ENCODE data around the gene KRT35.

DNA sequence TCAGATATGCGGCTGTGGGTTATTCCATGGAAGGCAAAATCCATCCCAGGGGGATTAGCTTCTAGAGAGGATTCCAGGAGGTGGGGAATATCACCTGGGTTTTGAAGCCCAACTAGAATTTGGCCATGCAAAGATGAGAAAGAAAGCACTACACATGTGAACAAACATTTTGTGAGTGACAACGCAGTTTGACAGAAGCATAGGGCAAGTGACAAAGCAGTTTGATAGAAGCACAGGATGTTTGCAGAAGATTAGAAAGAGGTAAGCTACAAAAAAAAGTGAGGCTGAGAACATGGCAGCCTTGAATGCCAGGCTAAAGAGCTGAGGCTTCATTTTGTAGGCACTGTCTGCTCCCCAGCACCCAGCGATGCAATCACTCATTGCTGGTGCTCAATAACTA is 27.9 kb downstream of the KRT35 start:
- TF ChIP-seq EZH2 (IDR thresholded peaks at IDR 0.05; ENCODE audit: low read depth, unreplicated experiment) (no peak), REST (IDR thresholded peaks at IDR 0.05; ENCODE audit: unreplicated experiment) (no peak), POLR2AphosphoS5 (IDR thresholded peaks at IDR 0.05; ENCODE audit: low read depth) (no peak), STAT1 (IDR thresholded peaks at IDR 0.05; ENCODE audit: unreplicated experiment) (no peak)
- TF ChIP-seq, protein P1, sequence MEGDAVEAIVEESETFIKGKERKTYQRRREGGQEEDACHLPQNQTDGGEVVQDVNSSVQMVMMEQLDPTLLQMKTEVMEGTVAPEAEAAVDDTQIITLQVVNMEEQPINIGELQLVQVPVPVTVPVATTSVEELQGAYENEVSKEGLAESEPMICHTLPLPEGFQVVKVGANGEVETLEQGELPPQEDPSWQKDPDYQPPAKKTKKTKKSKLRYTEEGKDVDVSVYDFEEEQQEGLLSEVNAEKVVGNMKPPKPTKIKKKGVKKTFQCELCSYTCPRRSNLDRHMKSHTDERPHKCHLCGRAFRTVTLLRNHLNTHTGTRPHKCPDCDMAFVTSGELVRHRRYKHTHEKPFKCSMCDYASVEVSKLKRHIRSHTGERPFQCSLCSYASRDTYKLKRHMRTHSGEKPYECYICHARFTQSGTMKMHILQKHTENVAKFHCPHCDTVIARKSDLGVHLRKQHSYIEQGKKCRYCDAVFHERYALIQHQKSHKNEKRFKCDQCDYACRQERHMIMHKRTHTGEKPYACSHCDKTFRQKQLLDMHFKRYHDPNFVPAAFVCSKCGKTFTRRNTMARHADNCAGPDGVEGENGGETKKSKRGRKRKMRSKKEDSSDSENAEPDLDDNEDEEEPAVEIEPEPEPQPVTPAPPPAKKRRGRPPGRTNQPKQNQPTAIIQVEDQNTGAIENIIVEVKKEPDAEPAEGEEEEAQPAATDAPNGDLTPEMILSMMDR (conservative IDR thresholded peaks at IDR 0.05; ENCODE audit: low read depth in 2 of 2) = no peak
- TF ChIP-seq, protein P2, sequence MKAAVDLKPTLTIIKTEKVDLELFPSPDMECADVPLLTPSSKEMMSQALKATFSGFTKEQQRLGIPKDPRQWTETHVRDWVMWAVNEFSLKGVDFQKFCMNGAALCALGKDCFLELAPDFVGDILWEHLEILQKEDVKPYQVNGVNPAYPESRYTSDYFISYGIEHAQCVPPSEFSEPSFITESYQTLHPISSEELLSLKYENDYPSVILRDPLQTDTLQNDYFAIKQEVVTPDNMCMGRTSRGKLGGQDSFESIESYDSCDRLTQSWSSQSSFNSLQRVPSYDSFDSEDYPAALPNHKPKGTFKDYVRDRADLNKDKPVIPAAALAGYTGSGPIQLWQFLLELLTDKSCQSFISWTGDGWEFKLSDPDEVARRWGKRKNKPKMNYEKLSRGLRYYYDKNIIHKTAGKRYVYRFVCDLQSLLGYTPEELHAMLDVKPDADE (IDR thresholded peaks at IDR 0.05) = no peak

All from GM23338 (cell line).